ENCODE measurements around the gene NKPD1.

GRCh38 chr19:45128146-45128545, 32.6 kb downstream of the NKPD1 start:
- TF ChIP-seq CTCF (IDR thresholded peaks at IDR 0.05) (no peak), POLR2A (IDR thresholded peaks at IDR 0.05) (no peak)
